Muscle of back (tissue), 11 donors: ENCODE measurements around the gene PRIM2. TPM values are rescaled to one million over a fixed set of nuclear protein-coding genes. Genes with fewer than 3 reads are reported as not detected.
"Not testable (repeated sequence)": the region's sequence is repeated elsewhere in the genome, so short reads cannot be mapped to it uniquely, and the experiment has no call there.

Experiments
- DNase-seq, 3 donors: peaks; one replicate each; pipeline versions ENCODE4 v3.0.0 to v3.0.0-alpha.2; 2013
- polyA plus RNA-seq, 10 donors: library from polyadenylated mRNA; unstranded; fragments of 120-200 nt; gene quantifications; one replicate each; pipeline ENCODE4 v1.2.1, GENCODE V29; 2013; ENCODE audit not compliant: insufficient read length in 10 of 10

PRIM2 gene
- polyA plus RNA-seq, 10 donors, result 5.8 to 11.1 (median 7.5) TPM

DNA sequence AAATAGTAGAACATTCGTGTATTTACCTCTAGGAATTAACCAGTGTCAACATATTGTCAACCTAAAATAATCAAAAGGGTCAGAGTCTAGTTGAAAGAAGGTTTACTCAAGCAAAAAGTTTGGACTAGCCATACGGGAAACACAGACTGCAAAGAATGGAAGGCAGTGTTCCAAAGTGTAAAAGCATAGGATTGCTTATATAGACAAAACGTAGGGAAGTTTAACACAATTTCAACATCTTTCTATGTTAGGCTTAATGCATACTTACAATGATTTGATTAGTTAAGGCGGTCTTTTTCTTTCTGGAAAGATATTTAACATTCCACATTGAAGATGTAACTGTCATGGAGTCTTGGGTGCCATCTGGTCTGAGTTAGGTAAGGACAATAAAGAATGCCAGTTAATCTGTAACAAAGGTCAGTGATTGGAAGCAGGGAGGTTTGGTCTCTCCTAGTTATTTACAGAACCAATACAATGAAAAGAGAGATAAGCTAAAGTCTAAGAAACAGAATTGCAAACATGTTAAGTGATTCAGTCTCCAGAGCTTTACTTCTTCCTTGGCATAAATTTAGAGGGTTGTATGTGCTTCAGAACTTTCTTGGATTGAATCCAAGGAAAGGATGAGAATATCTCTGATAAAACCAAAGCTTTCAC is 183.1 kb downstream of the PRIM2 start:
- DNase-seq, result peak in 2 of 3 donors; percentile 16 to 21

DNA sequence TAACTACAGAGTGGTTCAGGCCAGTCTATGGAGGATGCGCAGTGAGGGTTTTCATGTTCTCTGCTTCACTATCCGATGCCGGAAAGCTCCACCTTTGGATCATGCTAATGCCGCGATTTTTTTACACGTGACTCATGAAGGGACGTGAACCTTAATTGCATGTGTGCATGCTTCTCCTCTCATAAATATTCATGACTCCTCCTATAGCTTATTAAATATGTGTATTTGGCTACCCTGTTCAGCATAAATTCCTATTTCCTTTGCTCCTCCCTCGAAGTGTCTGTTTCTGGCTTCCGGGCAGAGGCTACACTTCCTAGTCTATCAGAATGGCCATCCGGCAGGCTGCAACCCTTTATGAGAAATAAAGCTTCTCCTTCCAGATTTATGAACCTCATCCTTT is 185.0 kb downstream of the PRIM2 start:
- DNase-seq, result not testable (repeated sequence)

DNA sequence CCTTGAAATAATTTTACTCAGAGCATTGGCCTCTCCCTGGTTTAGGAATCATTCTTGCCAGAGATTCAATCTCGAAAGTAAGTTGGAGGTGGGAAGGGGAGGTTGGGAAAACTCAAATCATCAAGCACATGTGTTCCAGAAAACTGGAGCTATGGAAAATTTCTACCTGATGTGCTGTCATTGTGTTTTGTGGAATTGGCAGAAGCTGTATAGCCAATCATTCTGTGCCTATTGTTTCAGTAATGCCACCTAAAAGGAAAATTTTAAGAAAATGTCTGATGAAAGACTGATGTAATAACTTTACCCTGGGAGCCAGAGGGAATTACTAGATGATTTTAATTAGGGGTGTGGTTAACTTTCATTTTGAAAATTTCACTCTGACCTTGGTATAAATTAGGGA is 187.8 kb downstream of the PRIM2 start:
- DNase-seq, result not testable (repeated sequence)

DNA sequence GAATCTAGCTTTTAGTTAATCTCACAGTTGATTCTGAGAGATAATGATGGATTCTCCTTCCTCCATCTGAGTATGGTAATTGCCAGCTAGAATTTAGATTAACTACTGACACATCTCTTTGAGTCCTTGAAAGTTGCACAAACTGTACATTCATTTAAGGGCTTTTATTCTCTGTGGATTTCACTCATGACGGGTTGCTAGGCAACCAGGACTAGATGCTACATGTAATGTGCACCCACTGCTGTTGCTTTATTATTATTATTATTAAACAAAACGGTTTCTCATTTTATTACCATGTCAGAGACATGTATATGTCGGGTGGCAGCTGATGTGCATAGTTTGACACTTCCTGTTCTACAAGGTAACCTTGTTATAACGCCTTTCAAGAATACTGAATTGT is 193.0 kb downstream of the PRIM2 start:
- DNase-seq, result not testable (repeated sequence)

DNA sequence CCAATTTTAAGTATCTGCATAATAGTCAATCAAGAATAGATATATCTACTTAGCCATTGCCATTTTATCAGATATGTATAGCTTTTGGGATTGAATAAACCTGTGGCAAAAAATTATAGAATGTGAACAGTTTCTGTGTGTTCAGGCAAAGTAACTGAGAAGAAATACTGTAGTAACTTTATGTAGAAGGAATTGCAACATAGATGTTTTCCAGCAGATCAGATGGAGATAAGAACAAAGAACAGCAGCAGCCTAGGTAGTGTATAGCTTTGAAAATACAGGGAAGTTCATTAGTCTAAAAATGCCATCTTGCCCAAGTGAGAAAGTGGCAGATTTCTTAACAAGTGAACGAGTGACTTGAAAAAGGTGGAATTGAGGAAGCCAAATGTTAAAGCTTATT is 197.7 kb downstream of the PRIM2 start:
- not testable (repeated sequence) for DNase-seq

DNA sequence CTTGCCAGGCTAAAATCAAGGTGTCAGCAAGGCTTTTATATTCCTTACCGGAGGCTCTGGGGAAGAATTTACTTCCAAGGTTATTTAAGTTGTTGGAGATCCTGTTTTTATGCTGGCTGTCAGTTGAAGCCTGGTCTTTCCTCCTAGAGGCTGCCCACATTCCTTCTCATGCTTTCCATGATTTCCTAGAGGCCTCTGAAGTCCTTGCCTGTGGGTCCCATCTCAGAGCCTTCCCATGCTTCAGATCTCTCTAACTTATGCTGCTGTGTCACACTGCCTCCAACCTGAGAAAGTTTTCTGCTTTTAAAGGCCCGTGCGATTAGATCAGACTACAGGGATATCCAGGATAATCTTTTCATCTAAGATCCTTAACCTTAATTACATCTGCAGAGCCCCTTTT is 198.4 kb downstream of the PRIM2 start:
- DNase-seq, result not testable (repeated sequence)

DNA sequence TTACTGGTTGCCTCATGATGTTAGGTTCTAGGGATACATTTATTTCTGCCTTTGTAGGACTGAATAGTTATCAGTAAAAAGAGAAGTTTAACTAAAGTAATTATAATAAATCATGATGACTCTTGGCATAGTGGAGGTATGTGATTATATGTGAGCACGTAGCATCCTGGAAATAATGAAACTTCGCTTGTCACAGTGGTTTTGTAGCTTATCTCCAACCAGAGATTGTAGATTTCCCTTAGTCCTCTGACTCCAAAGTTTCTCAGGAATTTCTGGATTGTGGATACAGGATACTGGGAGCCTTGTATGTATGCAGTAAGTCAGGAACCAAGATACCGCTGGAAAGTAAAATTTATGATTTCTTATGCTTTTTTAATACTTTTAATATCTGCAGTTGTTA is 199.3 kb downstream of the PRIM2 start:
- DNase-seq, result not testable (repeated sequence)

DNA sequence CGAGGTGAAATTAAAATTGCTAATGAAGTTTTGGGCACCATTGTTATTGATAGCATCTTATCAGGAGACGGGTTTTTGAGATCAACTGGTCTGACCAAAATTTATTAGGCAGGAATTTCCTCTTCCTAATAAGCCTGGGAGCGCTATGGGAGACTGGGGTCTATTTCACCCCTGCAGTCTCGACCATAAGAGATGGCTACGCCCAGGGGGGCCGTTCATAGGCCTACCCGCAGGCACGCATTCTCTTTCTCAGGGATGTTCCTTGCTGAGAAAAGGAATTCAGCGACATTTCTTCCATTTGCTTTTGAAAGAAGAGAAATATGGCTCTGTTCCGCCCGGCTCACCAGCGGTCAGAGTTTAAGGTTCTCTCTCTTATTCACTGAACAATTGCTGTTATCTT is 201.8 kb downstream of the PRIM2 start:
- DNase-seq, result not testable (repeated sequence)

DNA sequence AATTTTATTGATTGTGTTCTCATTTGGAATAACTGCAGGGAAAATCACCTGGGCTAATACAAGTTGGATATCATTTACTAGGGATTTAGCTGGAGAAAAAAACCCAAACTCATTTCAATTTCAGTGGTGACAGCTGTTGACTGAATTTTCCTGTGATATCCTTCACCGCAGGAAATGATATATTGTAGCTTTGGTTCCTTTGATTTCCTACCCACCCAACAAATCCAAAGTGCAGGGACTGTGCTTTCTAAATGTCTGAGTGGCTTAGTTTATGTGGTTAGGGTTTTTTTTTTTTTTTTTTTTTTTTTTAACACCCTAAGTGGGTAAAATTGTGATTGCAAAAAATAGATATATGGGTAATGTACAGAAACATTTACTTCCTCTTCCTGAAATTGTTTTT is 203.7 kb downstream of the PRIM2 start:
- DNase-seq, result not testable (repeated sequence)

DNA sequence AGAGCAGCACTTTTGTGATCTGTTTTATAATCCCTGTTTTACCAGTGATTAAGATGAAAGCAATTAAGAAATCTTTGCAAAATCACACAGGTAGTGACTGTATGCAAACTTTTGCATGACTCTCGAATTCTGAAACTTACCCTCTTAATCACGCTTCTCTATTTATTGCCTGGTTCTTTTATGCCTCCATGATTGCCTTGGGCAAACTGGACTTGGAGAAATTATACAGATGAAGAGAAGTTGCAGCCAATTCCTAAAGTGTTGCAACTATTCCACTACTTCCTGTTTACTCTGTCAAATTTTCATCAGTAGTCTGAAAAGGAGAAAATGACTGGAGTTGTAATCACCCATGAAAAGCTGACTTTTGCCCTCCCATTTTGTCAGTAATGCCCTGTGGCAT is 205.8 kb downstream of the PRIM2 start:
- DNase-seq, result not testable (repeated sequence)

DNA sequence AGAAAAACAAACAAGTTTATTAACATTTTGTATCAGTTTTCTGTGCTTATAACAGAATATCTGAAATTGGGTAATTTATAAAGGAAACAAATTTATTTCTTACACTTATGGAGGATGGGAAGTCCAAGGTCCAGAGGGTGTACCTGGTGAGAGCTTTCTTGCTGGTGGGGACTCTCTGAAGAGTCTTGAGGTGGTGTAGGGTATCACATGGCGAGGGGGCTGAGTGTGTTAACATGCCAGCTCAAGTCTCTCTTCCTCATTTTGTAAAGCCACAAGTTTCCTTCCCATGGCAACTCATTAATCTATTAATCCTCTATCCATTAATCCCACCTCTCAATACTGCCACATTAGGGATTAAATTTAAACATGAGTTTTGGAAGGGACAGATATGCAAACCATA is 212.3 kb downstream of the PRIM2 start:
- not testable (repeated sequence) for DNase-seq

DNA sequence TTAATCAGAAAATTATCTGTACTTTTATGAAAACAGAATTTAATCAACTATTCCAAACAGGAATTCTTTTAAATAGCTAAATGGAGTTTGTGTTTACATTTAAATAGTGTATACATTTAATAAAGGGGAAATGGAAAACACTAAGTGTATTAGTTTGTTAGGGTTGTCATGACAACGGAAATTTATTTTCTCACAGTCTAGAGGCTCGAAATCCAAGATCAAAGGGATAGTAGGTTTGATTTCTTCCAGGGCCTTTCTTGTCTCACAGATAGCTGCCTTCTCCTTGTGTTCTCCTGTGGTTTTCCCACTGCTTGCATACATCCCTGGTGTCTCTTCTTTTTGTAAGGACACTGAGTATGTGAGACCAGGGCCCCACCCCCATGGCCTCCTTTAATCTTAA is 215.2 kb downstream of the PRIM2 start:
- not testable (repeated sequence) for DNase-seq

DNA sequence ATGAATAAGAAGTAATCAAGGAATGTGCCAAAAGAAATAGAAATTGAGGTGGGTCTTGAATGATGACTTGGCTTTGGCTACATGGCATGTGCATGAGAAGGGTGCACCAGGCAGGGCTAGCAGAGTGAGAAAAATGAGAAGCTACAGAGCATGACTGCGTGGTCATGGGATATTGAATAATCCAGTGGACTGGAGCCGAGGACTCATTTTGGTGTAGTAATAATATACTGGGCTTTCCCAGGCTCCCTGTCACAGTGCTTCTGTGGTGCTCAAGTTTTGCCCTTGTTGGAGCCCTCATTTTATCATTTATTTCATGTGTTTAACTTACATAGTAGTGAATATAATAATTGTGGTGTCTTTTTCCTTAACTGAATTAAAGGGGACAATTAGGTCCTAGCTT is 217.7 kb downstream of the PRIM2 start:
- not testable (repeated sequence) for DNase-seq

DNA sequence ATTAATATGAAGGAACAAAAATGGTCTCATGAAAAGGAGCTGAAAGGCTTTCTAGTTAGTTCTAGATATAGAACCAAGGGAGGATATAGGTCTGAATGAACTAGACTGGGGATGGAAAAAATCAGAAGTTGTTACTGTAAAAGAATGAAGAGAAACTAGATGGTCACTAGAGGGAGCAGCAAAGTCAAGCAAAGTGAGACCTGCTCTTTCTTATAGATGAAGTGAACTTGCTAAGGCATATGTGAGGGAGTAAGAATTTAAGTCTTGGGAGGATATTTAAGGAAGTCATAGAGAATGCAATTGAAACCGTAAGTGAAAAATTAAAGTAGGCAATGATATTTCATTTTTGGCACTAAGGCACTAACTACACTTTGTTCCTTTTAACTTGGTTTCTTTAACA is 218.6 kb downstream of the PRIM2 start:
- DNase-seq, result peak; percentile 18 to 45 (median 23)

DNA sequence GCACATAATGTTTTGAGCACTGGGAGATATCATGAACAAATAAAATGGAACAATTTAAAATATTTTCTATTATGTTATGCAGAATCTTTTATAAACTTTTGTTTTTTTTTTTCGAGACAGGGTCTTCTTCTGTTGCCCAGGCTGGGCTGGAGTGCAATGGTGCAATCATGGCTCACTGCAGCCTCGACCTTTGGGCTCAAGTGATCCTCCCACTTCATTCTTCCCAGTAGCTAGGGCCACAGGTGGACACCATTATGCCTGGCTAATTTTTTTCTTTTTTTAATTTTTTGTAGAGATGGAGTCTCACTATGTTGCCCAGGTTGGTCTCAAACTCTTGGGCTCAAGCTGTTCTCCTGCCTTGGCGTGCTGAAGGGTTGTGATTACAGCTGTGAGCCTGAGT is 220.5 kb downstream of the PRIM2 start:
- DNase-seq, result not testable (repeated sequence)

DNA sequence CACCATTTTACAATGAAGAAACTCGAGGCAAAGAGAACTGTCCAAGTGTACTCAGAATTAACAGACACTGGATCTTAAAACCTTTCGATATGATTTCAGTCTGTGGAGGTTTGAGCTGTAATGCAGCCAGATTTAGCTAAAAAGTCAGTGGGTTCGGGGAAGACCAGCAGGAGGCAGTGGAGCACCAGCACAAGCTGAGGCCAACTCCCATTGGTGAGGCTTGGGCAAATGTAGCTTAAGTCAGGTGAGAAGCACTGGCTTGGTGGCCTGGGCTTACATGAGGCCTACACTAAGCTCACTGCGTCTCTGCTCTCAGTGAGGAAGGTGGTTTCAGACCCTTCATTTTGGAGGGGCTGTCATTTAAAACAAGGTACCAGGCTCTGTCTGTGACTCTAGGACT is 234.5 kb downstream of the PRIM2 start:
- DNase-seq, result not testable (repeated sequence)

DNA sequence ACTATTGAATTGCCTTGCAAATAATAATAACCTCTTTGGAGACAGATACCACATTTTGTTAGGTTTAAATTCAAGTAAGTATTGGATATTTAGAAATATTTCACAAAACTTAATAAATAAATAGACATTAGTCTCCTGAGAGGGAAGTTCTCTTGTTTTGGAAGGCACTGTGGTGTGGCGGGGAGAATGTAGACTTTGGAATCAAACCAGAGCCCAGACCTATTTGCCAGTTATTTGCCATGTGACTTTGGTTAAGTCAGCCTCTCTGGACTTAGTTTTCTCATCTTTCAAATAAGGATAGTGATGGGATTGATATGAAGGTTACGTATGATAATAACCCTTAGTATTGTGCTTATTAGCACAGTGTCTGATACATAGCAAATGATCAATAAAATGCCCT is 240.4 kb downstream of the PRIM2 start:
- DNase-seq, result not testable (repeated sequence)

DNA sequence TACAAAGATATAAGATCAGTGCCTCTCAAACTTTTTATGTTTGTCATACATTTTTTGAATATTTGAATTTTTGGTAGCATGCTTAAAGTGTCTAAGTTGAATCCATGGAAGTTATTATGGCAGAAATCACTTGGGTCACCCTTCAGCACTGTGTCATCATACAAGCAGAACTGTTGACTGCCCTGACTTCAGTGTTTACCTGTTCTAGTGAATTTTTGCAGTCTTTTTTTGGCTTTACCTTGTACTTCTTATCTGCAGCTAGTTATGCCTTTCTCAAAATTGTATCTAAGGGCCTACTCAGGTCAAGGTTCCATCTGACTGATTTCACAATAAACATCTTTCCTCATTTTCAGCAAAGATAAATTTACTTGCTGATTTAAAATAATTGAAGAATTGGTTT is 241.7 kb downstream of the PRIM2 start:
- DNase-seq, result not testable (repeated sequence)

DNA sequence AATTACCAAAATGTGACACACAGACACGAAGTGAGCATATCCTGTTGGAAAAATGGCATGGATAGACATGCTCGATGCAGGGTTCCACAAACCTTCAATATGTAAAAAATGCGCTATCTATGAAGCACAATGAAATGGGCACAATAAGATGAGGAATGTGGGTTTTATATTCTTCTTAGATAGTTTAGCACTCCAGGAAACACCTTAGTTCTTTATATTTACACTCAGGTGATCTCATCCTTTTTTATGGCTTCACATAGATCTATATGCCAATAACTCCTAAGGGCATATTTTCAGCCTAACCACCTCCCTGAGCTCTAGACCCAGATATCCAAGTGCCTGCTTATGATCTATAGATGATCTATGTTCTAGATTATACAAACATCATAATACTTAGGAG is 244.8 kb downstream of the PRIM2 start:
- not testable (repeated sequence) for DNase-seq

DNA sequence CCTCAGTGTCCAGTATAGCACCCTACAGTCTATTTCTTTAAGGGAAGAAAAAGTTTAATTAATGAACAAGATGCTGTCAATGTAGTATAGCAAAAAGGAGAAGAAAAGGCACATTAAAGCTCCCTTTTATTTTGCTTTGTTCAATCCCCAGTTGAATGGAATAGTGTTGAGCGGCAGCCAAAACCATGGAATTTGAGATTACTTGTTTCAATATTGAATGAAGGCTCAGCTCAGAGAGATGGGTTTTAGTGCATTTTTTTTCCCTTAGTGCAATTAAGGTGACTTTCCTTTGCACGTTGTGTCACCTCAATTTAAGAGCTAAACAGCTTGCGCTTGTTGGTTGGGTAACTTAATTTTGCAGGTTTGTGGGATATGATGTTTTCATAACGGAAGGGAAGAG is 254.7 kb downstream of the PRIM2 start:
- DNase-seq, result not testable (repeated sequence)

DNA sequence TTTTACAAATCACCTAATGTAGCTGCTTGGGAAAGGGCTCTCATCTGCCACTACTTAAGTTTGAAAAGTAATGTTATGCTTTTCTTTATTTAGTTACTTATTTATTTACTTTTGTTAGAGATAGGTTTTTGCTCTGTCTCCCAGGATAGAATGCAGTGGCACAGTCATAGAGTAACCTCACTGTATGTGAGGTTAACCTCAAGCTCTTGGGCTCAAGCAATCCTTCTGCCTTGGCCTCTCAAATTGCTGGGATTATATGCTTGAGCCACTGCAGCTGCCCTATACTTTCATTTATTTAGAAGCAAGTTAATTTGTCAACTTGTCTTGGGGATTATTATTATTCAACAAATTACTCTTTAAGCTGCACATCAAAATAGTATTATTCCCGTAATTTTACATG is 255.4 kb downstream of the PRIM2 start:
- DNase-seq, result not testable (repeated sequence)

DNA sequence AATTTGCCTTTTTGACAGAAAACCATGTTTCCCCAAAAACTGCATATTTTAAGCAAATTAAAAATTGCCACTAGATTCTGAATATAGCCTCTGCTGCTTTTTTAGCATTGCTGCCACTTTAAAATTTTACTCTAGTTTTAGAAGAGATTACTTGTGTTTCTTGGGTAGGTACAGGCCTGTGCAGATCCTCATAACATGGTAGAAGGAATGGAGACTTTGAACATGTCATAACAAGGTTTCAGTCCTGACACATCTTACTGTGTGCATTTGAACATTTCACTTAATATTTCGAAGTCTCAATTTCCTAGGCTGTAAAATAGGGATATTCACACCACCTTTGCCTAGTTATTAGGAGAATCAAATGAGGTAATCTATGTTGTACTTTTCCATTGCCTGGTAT is 259.6 kb downstream of the PRIM2 start:
- DNase-seq, result not testable (repeated sequence)

DNA sequence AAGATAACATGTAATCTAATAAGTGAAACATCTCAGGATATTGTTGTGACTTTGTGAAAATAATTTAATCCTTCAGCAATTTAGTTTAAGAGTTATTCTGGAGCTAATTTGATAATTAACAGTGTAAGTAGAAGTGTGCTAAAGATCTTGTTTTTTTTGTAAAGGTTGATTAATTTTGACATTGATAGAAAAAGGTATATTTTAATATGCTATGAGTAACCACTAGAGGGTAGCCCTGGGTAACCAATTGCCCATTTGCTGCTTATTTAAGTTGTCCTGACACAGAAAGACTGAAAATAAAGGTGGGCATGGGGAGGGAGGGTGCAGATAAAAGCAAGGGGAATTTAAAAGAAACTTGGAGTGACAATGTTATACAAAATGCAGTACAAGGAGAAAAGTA is 262.1 kb downstream of the PRIM2 start:
- not testable (repeated sequence) for DNase-seq

DNA sequence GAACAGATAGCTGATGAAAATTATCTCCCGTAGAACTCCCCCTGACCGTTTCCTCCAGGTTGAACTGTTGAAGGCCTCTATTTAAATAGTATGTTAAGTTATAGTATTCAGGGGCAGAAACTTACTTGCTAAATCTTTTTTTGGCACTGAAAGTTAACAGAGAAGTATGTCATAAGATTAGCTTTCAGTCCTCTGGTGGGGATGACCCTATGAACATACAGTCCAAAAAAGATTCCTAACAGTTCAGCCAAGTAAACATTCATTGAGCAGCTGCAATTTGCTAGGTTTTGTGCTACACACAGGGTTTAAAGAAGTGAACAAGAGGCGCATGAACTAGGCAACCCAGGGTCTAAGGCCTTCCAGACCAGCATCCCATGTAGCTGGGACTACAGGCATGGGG is 264.2 kb downstream of the PRIM2 start:
- peak in 1 of 3 donors; percentile 6 for DNase-seq
